Nephron (organoid): ENCODE measurements around the gene SLITRK4.
A peak's percentile ranks its signal among the peaks of the same experiment; 100 is the strongest.

Experiments
- H3K27ac Mint-ChIP-seq, 3 experiments: 2 replicates each; pipeline ENCODE4 v1.8.0; 2020; ENCODE audit warnings: mixed read lengths in 3 of 3, mild to moderate bottlenecking in 2 of 3, moderate library complexity in 1 of 3
- H3K27me3 Mint-ChIP-seq: 2 replicates; pipeline ENCODE4 v1.8.0; 2021; ENCODE audit warnings: low read depth, mild to moderate bottlenecking, moderate library complexity, mixed read lengths
- H3K36me3 Mint-ChIP-seq: 2 replicates; pipeline ENCODE4 v1.8.0; 2020; ENCODE audit warnings: low read depth, mixed read lengths
- H3K4me1 Mint-ChIP-seq: 2 replicates; pipeline ENCODE4 v1.8.0; 2020; ENCODE audit warnings: mixed read lengths
- H3K4me3 Mint-ChIP-seq, 3 experiments: 2 replicates each; pipeline ENCODE4 v1.8.0; 2020; ENCODE audit warnings: mild to moderate bottlenecking in 3 of 3, mixed read lengths in 3 of 3, moderate library complexity in 2 of 3
- H3K9me3 Mint-ChIP-seq: 2 replicates; pipeline ENCODE4 v1.8.0; 2020; ENCODE audit warnings: mixed read lengths
- TF ChIP-seq, protein P1 (sequence below), 3 experiments: fragments of 200-600 bp; sonication (generic); IDR thresholded peaks; one replicate each; pipeline ENCODE4 v1.5.0; 2021; ENCODE audit warnings: antibody characterized with exemption in 3 of 3; ENCODE audit not compliant: unreplicated experiment in 3 of 3

SLITRK4 gene

GRCh38 chrX:143615851-143616250 is 20.1 kb downstream of the SLITRK4 start:
- H3K27me3 Mint-ChIP-seq = no peaks in the 10 kb centered on the region
- H3K4me3 Mint-ChIP-seq = no peak overlapping the region
- H3K27ac Mint-ChIP-seq = peak overlapping the region in 2 of 3 experiments; percentile 4 to 13
- H3K4me1 Mint-ChIP-seq = peaks cover 5% of the 10 kb centered on the region
- H3K36me3 Mint-ChIP-seq = no peaks in the 10 kb centered on the region
- TF ChIP-seq, protein P1, sequence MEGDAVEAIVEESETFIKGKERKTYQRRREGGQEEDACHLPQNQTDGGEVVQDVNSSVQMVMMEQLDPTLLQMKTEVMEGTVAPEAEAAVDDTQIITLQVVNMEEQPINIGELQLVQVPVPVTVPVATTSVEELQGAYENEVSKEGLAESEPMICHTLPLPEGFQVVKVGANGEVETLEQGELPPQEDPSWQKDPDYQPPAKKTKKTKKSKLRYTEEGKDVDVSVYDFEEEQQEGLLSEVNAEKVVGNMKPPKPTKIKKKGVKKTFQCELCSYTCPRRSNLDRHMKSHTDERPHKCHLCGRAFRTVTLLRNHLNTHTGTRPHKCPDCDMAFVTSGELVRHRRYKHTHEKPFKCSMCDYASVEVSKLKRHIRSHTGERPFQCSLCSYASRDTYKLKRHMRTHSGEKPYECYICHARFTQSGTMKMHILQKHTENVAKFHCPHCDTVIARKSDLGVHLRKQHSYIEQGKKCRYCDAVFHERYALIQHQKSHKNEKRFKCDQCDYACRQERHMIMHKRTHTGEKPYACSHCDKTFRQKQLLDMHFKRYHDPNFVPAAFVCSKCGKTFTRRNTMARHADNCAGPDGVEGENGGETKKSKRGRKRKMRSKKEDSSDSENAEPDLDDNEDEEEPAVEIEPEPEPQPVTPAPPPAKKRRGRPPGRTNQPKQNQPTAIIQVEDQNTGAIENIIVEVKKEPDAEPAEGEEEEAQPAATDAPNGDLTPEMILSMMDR (IDR thresholded peaks at IDR 0.05; ENCODE audit: unreplicated experiment in 3 of 3) = no peak
- peaks cover 14% of the 10 kb centered on the region for H3K9me3 Mint-ChIP-seq

DNA sequence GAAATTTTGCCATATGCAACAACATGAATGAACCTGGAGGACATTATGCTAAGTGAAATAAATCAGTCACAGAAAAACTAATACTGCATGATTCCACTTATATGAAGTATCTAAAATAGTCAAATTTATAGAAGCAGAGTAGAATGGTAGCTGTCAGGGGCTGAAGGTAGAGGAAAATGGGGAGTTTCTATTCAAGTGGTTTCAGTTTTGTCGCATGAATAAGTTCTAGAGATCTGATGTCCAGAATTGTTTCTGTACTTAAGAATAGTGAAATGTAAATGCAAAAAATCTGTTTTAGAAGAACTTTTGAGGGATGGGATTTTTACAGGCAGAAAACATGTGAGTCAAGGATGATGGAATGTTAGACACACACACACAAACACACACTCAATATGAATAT is 34.1 kb downstream of the SLITRK4 start:
- Mint-ChIP-seq H3K27me3 (no peaks in the 10 kb centered on the region), H3K27ac (no peak overlapping the region), H3K4me3 (no peak overlapping the region), H3K36me3 (no peaks in the 10 kb centered on the region), H3K9me3 (peaks cover 8% of the 10 kb centered on the region), H3K4me1 (no peaks in the 10 kb centered on the region)
- TF ChIP-seq, protein P1 (IDR thresholded peaks at IDR 0.05; ENCODE audit: unreplicated experiment in 3 of 3) = no peak

DNA sequence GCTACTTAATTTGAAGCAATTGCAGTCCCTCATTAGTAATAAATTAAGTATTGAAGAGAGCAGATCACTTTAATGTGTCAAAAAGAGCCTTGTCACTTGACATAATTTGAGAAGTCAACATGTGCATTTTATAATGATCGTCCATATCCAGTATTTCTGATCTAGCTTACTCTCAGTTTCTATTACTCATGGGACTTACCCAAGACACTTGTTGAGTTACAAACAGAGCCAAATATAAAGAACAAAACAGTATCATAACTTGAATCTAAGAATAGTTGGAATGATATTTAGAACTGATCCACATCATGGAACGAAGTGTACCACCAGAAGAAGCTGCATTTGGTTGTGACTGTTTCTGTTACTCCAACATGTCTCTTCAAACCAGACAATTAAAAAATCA is 54.7 kb downstream of the SLITRK4 start:
- H3K9me3 Mint-ChIP-seq = peaks cover 13% of the 10 kb centered on the region
- TF ChIP-seq, protein P1 (IDR thresholded peaks at IDR 0.05; ENCODE audit: unreplicated experiment in 3 of 3) = no peak
- no peak overlapping the region for H3K27ac Mint-ChIP-seq
- no peaks in the 10 kb centered on the region for H3K36me3 Mint-ChIP-seq
- H3K27me3 Mint-ChIP-seq = no peaks in the 10 kb centered on the region
- H3K4me3 Mint-ChIP-seq = no peak overlapping the region
- H3K4me1 Mint-ChIP-seq = no peaks in the 10 kb centered on the region

- H3K36me3 Mint-ChIP-seq = no peaks in the 10 kb centered on the region
- no peak overlapping the region for H3K4me3 Mint-ChIP-seq
- H3K9me3 Mint-ChIP-seq = peaks cover 13% of the 10 kb centered on the region
- TF ChIP-seq, protein P1 (IDR thresholded peaks at IDR 0.05; ENCODE audit: unreplicated experiment in 3 of 3) = no peak
- H3K27ac Mint-ChIP-seq = no peak overlapping the region
- H3K27me3 Mint-ChIP-seq = no peaks in the 10 kb centered on the region
- no peaks in the 10 kb centered on the region for H3K4me1 Mint-ChIP-seq
These were observed 55.6 kb downstream of the SLITRK4 start for GRCh38 chrX:143580266-143580665.
